Endothelial cell of umbilical vein (primary cell): Measurements from ENCODE around the gene MTPN.

Experiments
- CTCF ChIP-seq, 2 donors: IDR thresholded peaks; 1 replicate in 1 of 2; 2 replicates in 1 of 2; pipeline ENCODE4 v1.5.1; 2011; ENCODE audit warnings: low read length in 2 of 2, mild to moderate bottlenecking in 2 of 2, moderate library complexity in 2 of 2, control low read depth in 1 of 2, inconsistent platforms in 1 of 2, low read depth in 1 of 2; ENCODE audit not compliant: insufficient read depth in 1 of 2; ENCODE audit errors: extremely low read depth in 1 of 2
- EZH2 ChIP-seq: IDR thresholded peaks from 2 replicates; pipeline ENCODE4 v1.6.1; 2012; ENCODE audit warnings: borderline replicate concordance, low read depth, mild to moderate bottlenecking, moderate library complexity, low read length, inconsistent platforms; ENCODE audit not compliant: severe bottlenecking
- FOS ChIP-seq: IDR thresholded peaks from 2 replicates; pipeline ENCODE4 v1.6.1; 2011; ENCODE audit warnings: mild to moderate bottlenecking, low read length, moderate library complexity, borderline replicate concordance; ENCODE audit not compliant: insufficient read depth
- GATA2 ChIP-seq: IDR thresholded peaks from 2 replicates; pipeline ENCODE4 v1.7.0; 2011; ENCODE audit warnings: low read depth, mild to moderate bottlenecking, moderate library complexity, mixed read lengths, low read length; ENCODE audit not compliant: insufficient read length, insufficient read depth
- JUN ChIP-seq: IDR thresholded peaks from 2 replicates; pipeline ENCODE4 v1.6.1; 2011; ENCODE audit warnings: borderline replicate concordance, low read depth; ENCODE audit not compliant: insufficient read length, insufficient read depth
- MAX ChIP-seq: IDR thresholded peaks from 2 replicates; pipeline ENCODE4 v1.6.1; 2011; ENCODE audit not compliant: insufficient read depth, insufficient read length
- MYC ChIP-seq: IDR thresholded peaks from one replicate; pipeline ENCODE4 v1.6.1; 2011; ENCODE audit warnings: mild to moderate bottlenecking, low read depth, low read length
- POLR2A ChIP-seq: IDR thresholded peaks from 2 replicates; pipeline ENCODE4 v1.6.1; 2012; ENCODE audit warnings: low read depth, mild to moderate bottlenecking, control low read depth, low read length
- POLR2AphosphoS5 ChIP-seq: IDR thresholded peaks from 2 replicates; pipeline ENCODE4 v1.6.1; 2012; ENCODE audit warnings: low read depth, mild to moderate bottlenecking, control low read depth, low read length, moderate library complexity; ENCODE audit not compliant: insufficient read depth

- TF ChIP-seq CTCF (IDR thresholded peaks at IDR 0.05; ENCODE audit: extremely low read depth in 1 of 2, insufficient read depth in 1 of 2, low read depth in 1 of 2, low read length in 2 of 2) (no peak), POLR2A (no peak), POLR2AphosphoS5 (no peak), GATA2 (no peak), EZH2 (no peak), JUN (no peak), MYC (no peak), FOS (no peak), MAX (no peak)
Measured at GRCh38 chr7:135938086-135938485, 39.1 kb downstream of the MTPN start.
